Immature natural killer cell (primary cell): Measurements from ENCODE around the gene KCNH3. TPM values are rescaled to one million over a fixed set of nuclear protein-coding genes. Genes with fewer than 3 reads are reported as not detected.

Source experiments
- DNase-seq, 3 donors: peaks; one replicate each; pipeline ENCODE4 v3.0.0; 2022; ENCODE audit warnings: mixed read lengths in 1 of 3
- H3K27ac Mint-ChIP-seq, 6 donors: one replicate each; pipeline ENCODE4 v1.8.0; 2020; ENCODE audit warnings: mixed read lengths in 6 of 6, mild to moderate bottlenecking in 5 of 6, inconsistent platforms in 4 of 6, moderate library complexity in 3 of 6
- H3K27me3 Mint-ChIP-seq, 3 donors: one replicate each; pipeline ENCODE4 v1.8.0; 2020 to 2021; ENCODE audit warnings: low read depth in 3 of 3, mild to moderate bottlenecking in 3 of 3, mixed read lengths in 3 of 3, moderate library complexity in 3 of 3, inconsistent platforms in 1 of 3
- H3K36me3 Mint-ChIP-seq, 3 donors: one replicate each; pipeline ENCODE4 v1.8.0; 2020; ENCODE audit warnings: mixed read lengths in 3 of 3, inconsistent platforms in 2 of 3, mild to moderate bottlenecking in 2 of 3
- H3K4me1 Mint-ChIP-seq, 2 donors: one replicate each; pipeline ENCODE4 v1.8.0; 2020; ENCODE audit warnings: inconsistent platforms in 2 of 2, mild to moderate bottlenecking in 2 of 2, mixed read lengths in 2 of 2, moderate library complexity in 1 of 2
- H3K4me3 Mint-ChIP-seq, 5 donors: one replicate each; pipeline ENCODE4 v1.8.0; 2020; ENCODE audit warnings: mild to moderate bottlenecking in 5 of 5, mixed read lengths in 5 of 5, inconsistent platforms in 3 of 5, moderate library complexity in 3 of 5
- H3K9me3 Mint-ChIP-seq, 6 donors: one replicate each; pipeline ENCODE4 v1.8.0; 2020; ENCODE audit warnings: mild to moderate bottlenecking in 6 of 6, mixed read lengths in 6 of 6, inconsistent platforms in 4 of 6, moderate library complexity in 3 of 6
- polyA plus RNA-seq, 3 donors: library from polyadenylated mRNA; unstranded; fragments of 300-500 nt; fragmentation: Illumina TruSeq; gene quantifications; one replicate each; pipeline ENCODE4 v1.2.3, GENCODE V29; 2021

The KCNH3 gene
- polyA plus RNA-seq, 3 donors from 2014 or later: 0.96 to 1.1 TPM; not detected in 1

GRCh38 chr12:49564686-49565405, 26.0 kb downstream of the KCNH3 start:
- Mint-ChIP-seq H3K9me3 (no peaks in the 10 kb centered on the region), H3K4me3 (peak overlapping the region; percentile 53 to 71 (median 62)), H3K27me3 (peaks cover 6 to 11% (median 8%) of the 10 kb centered on the region in 3 donors), H3K4me1 (peaks cover 56 to 57% of the 10 kb centered on the region in 2 donors), H3K27ac (peak overlapping the region; percentile 42 to 84 (median 69)), H3K36me3 (peaks cover 9 to 22% (median 9%) of the 10 kb centered on the region in 3 donors)
- peak in 1 of 3 donors; percentile 22 for DNase-seq

GRCh38 chr12:49565406-49566265, 26.8 kb downstream of the KCNH3 start:
- peaks cover 58 to 60% of the 10 kb centered on the region in 2 donors for H3K4me1 Mint-ChIP-seq
- peaks cover 9 to 21% (median 9%) of the 10 kb centered on the region in 3 donors for H3K36me3 Mint-ChIP-seq
- H3K27me3 Mint-ChIP-seq: peaks cover 6 to 11% (median 8%) of the 10 kb centered on the region in 3 donors
- peak overlapping the region; percentile 35 to 84 (median 71) for H3K27ac Mint-ChIP-seq
- DNase-seq: peak in 1 of 3 donors; percentile 14
- H3K4me3 Mint-ChIP-seq: peak overlapping the region; percentile 54 to 71 (median 62)
- no peaks in the 10 kb centered on the region for H3K9me3 Mint-ChIP-seq

GRCh38 chr12:49566361-49566760, 27.5 kb downstream of the KCNH3 start:
- no peaks in the 10 kb centered on the region for H3K9me3 Mint-ChIP-seq
- peak overlapping the region in 3 of 5 donors; percentile 6 to 61 (median 33) for H3K4me3 Mint-ChIP-seq
- peaks cover 6 to 11% (median 8%) of the 10 kb centered on the region in 3 donors for H3K27me3 Mint-ChIP-seq
- peak overlapping the region in 2 of 6 donors; percentile 64 to 68 for H3K27ac Mint-ChIP-seq
- H3K36me3 Mint-ChIP-seq: peaks cover 5 to 17% (median 9%) of the 10 kb centered on the region in 3 donors
- no peak for DNase-seq
- peaks cover 58 to 67% of the 10 kb centered on the region in 2 donors for H3K4me1 Mint-ChIP-seq

GRCh38 chr12:49567302-49567610, 28.4 kb downstream of the KCNH3 start:
- peaks cover 1 to 14% (median 6%) of the 10 kb centered on the region in 3 donors for H3K36me3 Mint-ChIP-seq
- H3K27me3 Mint-ChIP-seq: peaks cover 6 to 11% (median 8%) of the 10 kb centered on the region in 3 donors
- no peaks in the 10 kb centered on the region for H3K9me3 Mint-ChIP-seq
- peak overlapping the region; percentile 92 to 100 (median 98) for H3K27ac Mint-ChIP-seq
- peak overlapping the region; percentile 97 to 100 (median 99) for H3K4me3 Mint-ChIP-seq
- peaks cover 56 to 71% of the 10 kb centered on the region in 2 donors for H3K4me1 Mint-ChIP-seq
- no peak for DNase-seq

- peaks cover 6 to 11% (median 8%) of the 10 kb centered on the region in 3 donors for H3K27me3 Mint-ChIP-seq
- peak within 1 kb of the TSS; percentile 92 to 100 (median 98) for H3K27ac Mint-ChIP-seq
- H3K36me3 Mint-ChIP-seq: peaks cover 0 to 8% (median 0%) of the 10 kb centered on the region in 3 donors
- H3K9me3 Mint-ChIP-seq: no peaks in the 10 kb centered on the region
- peak within 1 kb of the TSS; percentile 97 to 100 (median 99) for H3K4me3 Mint-ChIP-seq
- H3K4me1 Mint-ChIP-seq: peaks cover 55 to 71% of the 10 kb centered on the region in 2 donors
- peak; percentile 88 to 93 (median 91) for DNase-seq
Measured at GRCh38 chr12:49567611-49568441, 29.0 kb downstream of the KCNH3 start, which contains the start of gene MCRS1. Gene MCRS1, minus strand, starts transcription at chr12:49568142. Its CDS starts 1,411 bp downstream, at chr12:49566731.

GRCh38 chr12:49568442-49569162, 29.8 kb downstream of the KCNH3 start:
- peaks cover 6 to 11% (median 8%) of the 10 kb centered on the region in 3 donors for H3K27me3 Mint-ChIP-seq
- DNase-seq: no peak
- H3K36me3 Mint-ChIP-seq: peaks cover 0 to 7% (median under 1%) of the 10 kb centered on the region in 3 donors
- peak overlapping the region; percentile 92 to 100 (median 98) for H3K27ac Mint-ChIP-seq
- peaks cover 54 to 67% of the 10 kb centered on the region in 2 donors for H3K4me1 Mint-ChIP-seq
- peak overlapping the region; percentile 97 to 100 (median 99) for H3K4me3 Mint-ChIP-seq
- H3K9me3 Mint-ChIP-seq: no peaks in the 10 kb centered on the region

- Mint-ChIP-seq H3K9me3 (no peaks in the 10 kb centered on the region), H3K36me3 (peaks cover 8 to 12% (median 10%) of the 10 kb centered on the region in 3 donors), H3K27me3 (peaks cover 0 to 6% (median 3%) of the 10 kb centered on the region in 3 donors), H3K27ac (no peak overlapping the region), H3K4me3 (no peak overlapping the region), H3K4me1 (no peaks in the 10 kb centered on the region)
- no peak for DNase-seq
Measured at GRCh38 chr12:49577589-49578315, 38.9 kb downstream of the KCNH3 start.

- Mint-ChIP-seq H3K4me1 (no peaks in the 10 kb centered on the region), H3K27me3 (peaks cover 0 to 6% (median 3%) of the 10 kb centered on the region in 3 donors), H3K27ac (no peak overlapping the region), H3K36me3 (peaks cover 8 to 11% (median 10%) of the 10 kb centered on the region in 3 donors), H3K9me3 (no peaks in the 10 kb centered on the region), H3K4me3 (no peak overlapping the region)
- DNase-seq: no peak
Measured at GRCh38 chr12:49578471-49579112, 39.8 kb downstream of the KCNH3 start.

- Mint-ChIP-seq H3K27me3 (peaks cover 0 to 6% (median 3%) of the 10 kb centered on the region in 3 donors), H3K4me1 (no peaks in the 10 kb centered on the region), H3K9me3 (no peaks in the 10 kb centered on the region), H3K27ac (peak overlapping the region in 1 of 6 donors; percentile 63), H3K36me3 (peaks cover 4 to 7% (median 7%) of the 10 kb centered on the region in 3 donors), H3K4me3 (no peak overlapping the region)
- DNase-seq: peak; percentile 33 to 38 (median 33)
Measured at GRCh38 chr12:49580572-49581535, 42.0 kb downstream of the KCNH3 start.

- Mint-ChIP-seq H3K4me1 (no peaks in the 10 kb centered on the region), H3K4me3 (no peak overlapping the region), H3K36me3 (peaks cover 4 to 8% (median 7%) of the 10 kb centered on the region in 3 donors), H3K27ac (no peak overlapping the region), H3K27me3 (peaks cover 0 to 6% (median 3%) of the 10 kb centered on the region in 3 donors), H3K9me3 (no peaks in the 10 kb centered on the region)
- no peak for DNase-seq
Measured at GRCh38 chr12:49582201-49582600, 43.4 kb downstream of the KCNH3 start.

- no peaks in the 10 kb centered on the region for H3K9me3 Mint-ChIP-seq
- peaks cover 0 to 6% (median 3%) of the 10 kb centered on the region in 3 donors for H3K27me3 Mint-ChIP-seq
- H3K27ac Mint-ChIP-seq: no peak overlapping the region
- peaks cover 4 to 8% (median 7%) of the 10 kb centered on the region in 3 donors for H3K36me3 Mint-ChIP-seq
- no peaks in the 10 kb centered on the region for H3K4me1 Mint-ChIP-seq
- no peak for DNase-seq
- no peak overlapping the region for H3K4me3 Mint-ChIP-seq
Measured at GRCh38 chr12:49582850-49583249, 44.0 kb downstream of the KCNH3 start.
